Right lobe of liver (tissue), 6 donors: Measurements from ENCODE around the gene GATAD2B. TPM values are rescaled to one million over a fixed set of nuclear protein-coding genes. Genes with fewer than 3 reads are reported as not detected.
A peak's percentile ranks its signal among the peaks of the same experiment; 100 is the strongest.

Experiments used
- ATAC-seq, 4 donors: fragments of 200-7000 bp; cut with Tn5 transposase; one replicate each; pipeline ENCODE4 v1.9.1; 2020; ENCODE audit warnings: mild to moderate bottlenecking in 4 of 4, moderate library complexity in 4 of 4
- DNase-seq, 3 donors: peaks; one replicate each; pipeline ENCODE4 v3.0.0-alpha.2; 2020
- H3K27ac ChIP-seq, 3 donors: fragments of 200-600 bp; one replicate each; pipeline ENCODE4 v1.8.0; 2022
- H3K27me3 ChIP-seq, 2 donors: fragments of 200-600 bp; one replicate each; pipeline ENCODE4 v1.8.0; 2022
- H3K36me3 ChIP-seq, 4 donors: fragments of 200-600 bp; sonication (generic) in 1 of 4; one replicate each; pipeline versions ENCODE4 v1.5.1 to v1.8.0; 2017 to 2022; ENCODE audit warnings: control low read depth in 1 of 4
- H3K4me1 ChIP-seq, 4 donors: fragments of 200-600 bp; sonication (generic) in 1 of 4; one replicate each; pipeline versions ENCODE4 v1.5.1 to v1.8.0; 2017 to 2022; ENCODE audit warnings: control low read depth in 1 of 4
- H3K4me3 ChIP-seq, 3 donors: fragments of 200-600 bp; one replicate each; pipeline ENCODE4 v1.8.0; 2022
- H3K9me3 ChIP-seq, 4 donors: fragments of 200-600 bp; sonication (generic) in 1 of 4; one replicate each; pipeline versions ENCODE4 v1.5.1 to v1.8.0; 2017 to 2022; ENCODE audit warnings: control low read depth in 1 of 4
- POLR2A ChIP-seq: fragments of 450-650 bp; IDR thresholded peaks from one replicate; pipeline ENCODE4 v1.6.1; 2017; ENCODE audit warnings: antibody characterized with exemption, mild to moderate bottlenecking
- WGBS: methylation state at CpG from one replicate; pipeline ENCODE4 v1.1.6; 2018; ENCODE audit warnings: low coverage, low lambda C conversion rate; ENCODE audit not compliant: insufficient coverage; ENCODE audit errors: missing lambda C conversion rate; 5-methylcytosine and 5-hydroxymethylcytosine counted together
- intact Hi-C, 2 donors: fragments of 100-400 bp; cut with DNase I; formaldehyde crosslinking; loops; one replicate each; pipeline versions ENCODE4 v1.11.2 to v1.14.1; 2022
- total RNA-seq, 6 experiments: library from RNA; depleted of rRNA in 2 of 6; stranded (reverse); fragments of >200 nt in 2 of 6; fragmentation: NEBNext Ultra II Directional in 3 of 6; extraction: Animal tissue kit (Norgen Biotek cat#: 25700) in 3 of 6; gene quantifications; one replicate each; pipeline versions ENCODE4 v1.1.0 to v1.2.4, GENCODE V29; 2016 to 2023
- TF ChIP-seq, protein P1 (sequence below), 4 donors: fragments of 200-600 bp in 3 of 4; fragments of 450-650 bp in 1 of 4; IDR thresholded peaks; one replicate each; pipeline versions ENCODE4 v1.5.1 to v1.8.0; 2016 to 2022; ENCODE audit warnings: antibody characterized with exemption in 4 of 4, mild to moderate bottlenecking in 2 of 4
- donor health status: DM: no; HTN: yes; CAD: no.
- donor health status: DM: no; HTN: no; CAD: no.
- donor health status: DM: no; HTN: no; CAD: no.
- donor health status: DM: no; HTN: yes; CAD: no.
- donor health status: DM: no; HTN: yes; CAD: no.

The GATAD2B gene
- total RNA-seq, 6 experiments from 2014 or later = 9.8 to 20.3 (median 16.8) TPM

DNA sequence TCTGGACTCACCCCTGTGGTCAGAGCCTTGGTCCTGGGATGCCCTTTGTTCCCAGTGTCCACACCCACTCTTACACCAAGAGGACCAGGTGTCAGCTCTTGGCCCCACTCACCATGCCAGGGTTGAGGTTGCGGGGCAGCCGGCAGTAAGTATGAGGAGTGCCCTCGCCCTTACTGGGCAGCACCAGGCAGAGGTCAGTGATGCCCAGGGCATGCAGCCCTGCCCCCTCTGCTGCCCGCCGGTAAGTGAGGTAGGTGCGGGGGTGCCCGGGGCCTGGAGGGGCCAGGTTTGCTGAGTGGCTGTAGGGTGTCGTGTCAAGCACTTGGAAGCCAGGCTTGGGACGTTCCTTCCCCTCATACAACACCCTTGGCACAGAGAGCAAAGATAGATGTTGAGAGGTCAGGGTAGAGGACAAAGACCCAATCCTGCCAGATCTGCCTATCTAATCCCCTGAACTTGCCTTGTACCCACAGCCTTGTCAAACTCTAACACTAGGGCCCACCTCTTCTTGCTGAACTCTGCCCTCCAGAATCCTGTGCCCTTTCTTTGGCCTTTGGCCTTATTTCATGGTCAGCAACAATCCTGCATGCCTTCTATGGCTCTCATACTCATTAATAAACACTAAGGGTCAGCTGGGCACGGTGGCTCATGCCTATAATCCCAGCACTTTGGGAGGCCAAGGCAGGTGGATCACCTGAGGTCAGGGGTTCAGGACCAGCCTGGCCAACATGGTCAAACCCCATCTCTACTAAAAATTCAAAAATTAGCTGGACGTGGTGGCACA is 20.2 kb upstream of the GATAD2B start:
- peak in 3 of 4 donors; percentile 0 to 42 (median 9) for ATAC-seq
- Histone ChIP-seq H3K27ac (peak overlapping the region in 2 of 3 donors; percentile 21 to 75), H3K4me1 (peaks cover 0 to 34% (median 16%) of the 10 kb centered on the region in 4 donors), H3K4me3 (no peak overlapping the region), H3K9me3 (no peaks in the 10 kb centered on the region), H3K36me3 (peaks cover 0 to 13% (median 1%) of the 10 kb centered on the region in 4 donors), H3K27me3 (no peaks in the 10 kb centered on the region)
- DNase-seq = peak in 1 of 3 donors; percentile 85
- intact Hi-C loops = no loop called here
- 53% methylated on average over 3 of the region's 11 CpGs for WGBS
- TF ChIP-seq POLR2A = no peak
- TF ChIP-seq, protein P1, sequence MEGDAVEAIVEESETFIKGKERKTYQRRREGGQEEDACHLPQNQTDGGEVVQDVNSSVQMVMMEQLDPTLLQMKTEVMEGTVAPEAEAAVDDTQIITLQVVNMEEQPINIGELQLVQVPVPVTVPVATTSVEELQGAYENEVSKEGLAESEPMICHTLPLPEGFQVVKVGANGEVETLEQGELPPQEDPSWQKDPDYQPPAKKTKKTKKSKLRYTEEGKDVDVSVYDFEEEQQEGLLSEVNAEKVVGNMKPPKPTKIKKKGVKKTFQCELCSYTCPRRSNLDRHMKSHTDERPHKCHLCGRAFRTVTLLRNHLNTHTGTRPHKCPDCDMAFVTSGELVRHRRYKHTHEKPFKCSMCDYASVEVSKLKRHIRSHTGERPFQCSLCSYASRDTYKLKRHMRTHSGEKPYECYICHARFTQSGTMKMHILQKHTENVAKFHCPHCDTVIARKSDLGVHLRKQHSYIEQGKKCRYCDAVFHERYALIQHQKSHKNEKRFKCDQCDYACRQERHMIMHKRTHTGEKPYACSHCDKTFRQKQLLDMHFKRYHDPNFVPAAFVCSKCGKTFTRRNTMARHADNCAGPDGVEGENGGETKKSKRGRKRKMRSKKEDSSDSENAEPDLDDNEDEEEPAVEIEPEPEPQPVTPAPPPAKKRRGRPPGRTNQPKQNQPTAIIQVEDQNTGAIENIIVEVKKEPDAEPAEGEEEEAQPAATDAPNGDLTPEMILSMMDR (IDR thresholded peaks at IDR 0.05) = no peak

DNA sequence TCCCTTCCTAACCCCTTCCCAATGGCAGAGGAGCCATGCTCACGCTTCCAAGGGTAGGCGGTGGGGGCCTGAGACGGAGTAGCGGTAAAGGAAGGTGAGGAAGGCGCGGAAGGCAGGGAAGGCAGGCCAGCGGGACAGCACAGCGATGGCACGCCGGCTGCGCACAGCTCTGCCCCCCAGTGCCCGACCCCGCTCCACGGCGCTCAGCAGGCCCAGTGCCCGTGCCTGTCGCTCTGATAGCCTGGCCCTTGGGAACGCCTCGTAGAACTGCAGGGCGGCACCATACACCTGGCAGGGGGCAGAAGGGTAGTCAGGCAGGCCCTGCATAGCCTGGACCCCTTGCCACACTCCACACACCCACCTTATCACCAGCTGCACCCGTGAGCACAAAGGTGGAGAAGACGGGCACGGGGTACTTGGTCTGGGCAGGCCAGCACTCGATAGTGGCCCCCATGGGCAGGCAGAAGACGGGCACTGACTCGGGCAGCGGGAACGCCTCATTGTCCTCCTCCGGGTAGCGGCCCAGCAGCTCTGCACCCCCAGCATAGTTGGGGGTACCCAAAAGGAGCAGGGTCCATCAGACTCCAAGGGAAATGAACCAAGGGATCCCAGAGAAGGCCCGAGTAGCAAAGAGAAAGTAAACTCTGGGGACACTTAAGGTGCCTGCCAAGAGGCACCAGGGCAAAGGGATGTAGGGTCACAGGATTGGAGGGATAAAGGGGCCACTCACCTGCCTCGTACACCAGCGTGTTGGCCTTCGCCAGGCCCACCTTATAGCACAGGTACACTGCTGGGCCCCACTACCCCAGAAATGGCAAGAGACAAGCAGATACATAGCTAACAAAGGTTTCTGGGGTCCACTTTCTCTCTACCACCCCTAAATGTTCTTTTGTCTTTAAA is 19.3 kb upstream of the GATAD2B start:
- Histone ChIP-seq H3K9me3 (no peaks in the 10 kb centered on the region), H3K27me3 (no peaks in the 10 kb centered on the region), H3K4me3 (no peak overlapping the region), H3K27ac (peak overlapping the region in 1 of 3 donors; percentile 75), H3K36me3 (peaks cover 0 to 20% (median 7%) of the 10 kb centered on the region in 4 donors), H3K4me1 (peaks cover 0 to 30% (median 15%) of the 10 kb centered on the region in 4 donors)
- WGBS = 76% methylated on average over 5 of the region's 34 CpGs
- TF ChIP-seq, protein P1 (IDR thresholded peaks at IDR 0.05) = no peak
- ATAC-seq (no peak), DNase-seq (peak in 1 of 3 donors; percentile 50)
- intact Hi-C loops = no loop called here

- Histone ChIP-seq H3K36me3 (peaks cover 0 to 34% (median 15%) of the 10 kb centered on the region in 4 donors), H3K9me3 (no peaks in the 10 kb centered on the region), H3K4me3 (no peak overlapping the region), H3K27me3 (no peaks in the 10 kb centered on the region), H3K4me1 (peaks cover 0 to 25% (median 12%) of the 10 kb centered on the region in 4 donors), H3K27ac (no peak overlapping the region)
- peak in 1 of 3 donors; percentile 48 for DNase-seq
- TF ChIP-seq, protein P1 (IDR thresholded peaks at IDR 0.05) = no peak
- TF ChIP-seq POLR2A = no peak
- no peak for ATAC-seq
- intact Hi-C loops = no loop called here
- whole genome bisulfite sequencing = no CpG with 5 or more reads among the region's 8 CpGs
Measured at GRCh38 chr1:153940756-153941155, 18.0 kb upstream of the GATAD2B start.

GRCh38 chr1:153939476-153939875 is 16.7 kb upstream of the GATAD2B start:
- Histone ChIP-seq H3K4me1 (peaks cover 0 to 23% (median 12%) of the 10 kb centered on the region in 4 donors), H3K9me3 (no peaks in the 10 kb centered on the region), H3K4me3 (no peak overlapping the region), H3K27me3 (no peaks in the 10 kb centered on the region), H3K27ac (no peak overlapping the region), H3K36me3 (peaks cover 0 to 44% (median 20%) of the 10 kb centered on the region in 4 donors)
- TF ChIP-seq, protein P1 (IDR thresholded peaks at IDR 0.05) = no peak
- no peak for TF ChIP-seq POLR2A
- 88% methylated on average over 5 of the region's 12 CpGs for WGBS
- intact Hi-C loops = no loop called here
- DNase-seq (peak in 1 of 3 donors; percentile 44), ATAC-seq (no peak)
